ENCODE data around the gene FAF1. TPM values are rescaled to one million over a fixed set of nuclear protein-coding genes. Genes with fewer than 3 reads are reported as not detected.

FAF1 gene
- total and polyA plus RNA-seq, 2 of the 8 experiments (the other 6 are each of a cell fraction or from before 2014, with no cell fraction given): 10.8 to 65.9 TPM

DNA sequence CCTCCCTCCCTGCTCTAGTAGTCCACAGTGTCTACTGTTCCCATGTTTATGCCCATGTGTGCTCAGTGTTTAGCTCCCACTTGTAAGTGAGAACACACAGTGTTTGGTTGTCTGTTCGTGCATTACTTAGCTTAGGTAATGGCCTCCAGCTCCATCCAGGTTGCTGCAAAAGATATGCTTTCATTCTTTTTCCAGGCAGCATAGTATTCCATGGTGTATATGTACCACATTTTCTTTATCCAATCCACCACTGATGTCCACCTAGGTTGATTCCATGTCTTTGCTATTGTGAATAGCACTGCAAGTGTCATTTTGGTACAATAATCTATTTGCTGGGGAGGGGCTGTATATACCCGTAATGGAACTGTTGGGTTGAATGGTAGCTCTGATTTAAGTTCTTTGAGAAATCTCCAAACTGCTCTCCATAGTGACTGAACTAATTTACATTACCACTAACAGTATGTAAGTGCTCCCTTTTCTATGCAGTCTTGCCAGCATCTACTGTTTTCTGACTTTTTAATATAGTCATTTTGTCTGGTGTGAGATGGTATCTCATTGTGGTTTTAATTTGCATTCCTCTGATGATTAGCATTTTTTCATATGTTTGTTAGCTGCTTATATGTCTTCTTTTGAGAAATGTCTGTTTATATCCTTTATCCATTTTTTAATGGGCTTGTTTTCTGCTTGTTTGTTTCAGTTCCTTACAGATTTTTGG lies 344.9 kb downstream of the FAF1 start:
- H2BK120ac ChIP-seq (replicated peaks; ENCODE audit: low read depth, low read length): no peak overlapping the region

More for the DNA sequence above, 344.9 kb downstream of the FAF1 start:
- H3K23ac ChIP-seq (ENCODE audit: insufficient read length): no peak overlapping the region
- no peaks in the 10 kb centered on the region for H3K79me2 ChIP-seq (ENCODE audit: control insufficient read depth in 1 of 2, insufficient read depth in 2 of 2, low read length in 2 of 2)
- H3K9me3 ChIP-seq (ENCODE audit: insufficient read depth in 2 of 2, low read depth in 1 of 2, low read length in 1 of 2): no peaks in the 10 kb centered on the region
- no peak overlapping the region for H2BK15ac ChIP-seq (ENCODE audit: low read length)
- H3K9ac ChIP-seq (replicated peaks in 1 of 4; ENCODE audit: extremely low read depth in 1 of 4, low read depth in 3 of 4, low read length in 3 of 4): no peak overlapping the region
- no peak overlapping the region for H3K4ac ChIP-seq (replicated peaks; ENCODE audit: insufficient read length, low read depth, low read length)
- H4K91ac ChIP-seq (replicated peaks; ENCODE audit: insufficient read length, low read length): no peak overlapping the region
- no peak overlapping the region for H2AK5ac ChIP-seq (ENCODE audit: low read depth, low read length)
- no peaks in the 10 kb centered on the region for H3K36me3 ChIP-seq (ENCODE audit: control insufficient read depth in 2 of 4, insufficient read depth in 4 of 4, low read length in 3 of 4)
- H3K56ac ChIP-seq (replicated peaks; ENCODE audit: insufficient read length, low read depth, low read length): no peak overlapping the region
- H3K18ac ChIP-seq (ENCODE audit: extremely low read depth, low read length): no peak overlapping the region
- ChIA-PET POLR2A (ENCODE audit: partially characterized antibody) (no interaction called here), CTCF (ENCODE audit: partially characterized antibody) (interaction anchor here (0.6 to 1.6 kb wide), 3 partner anchors 18 to 89 kb away, joined by 3 to 4 read pairs (median 4); no protein-coding TSS in a partner anchor)
- no peak overlapping the region for H4K5ac ChIP-seq (ENCODE audit: insufficient read length, low read depth, low read length)
- no peak overlapping the region for H3K4me3 ChIP-seq (ENCODE audit: extremely low read depth in 1 of 4, insufficient read depth in 2 of 4, low read depth in 3 of 4, low read length in 4 of 4)
- H3K4me1 ChIP-seq (replicated peaks in 1 of 4; ENCODE audit: control insufficient read depth in 3 of 4, insufficient read depth in 4 of 4, low read length in 3 of 4): no peaks in the 10 kb centered on the region; a peak in 1 of 7 replicates
- H3K27ac ChIP-seq (ENCODE audit: low read depth, low read length): no peak overlapping the region
- no peak overlapping the region for H2AFZ ChIP-seq (ENCODE audit: low read length)
- H2BK5ac ChIP-seq (ENCODE audit: low read depth, low read length): no peak overlapping the region
- no peak overlapping the region for H3K4me2 ChIP-seq (ENCODE audit: insufficient read depth in 1 of 2, low read depth in 2 of 2, low read length in 2 of 2)
- FAIRE-seq (no peak), DNase-seq (ENCODE audit: low read depth in 1 of 2, low spot score in 2 of 2) (no peak)
- no peaks in the 10 kb centered on the region for H3K79me1 ChIP-seq (ENCODE audit: low read depth, low read length)
- no peak for TF ChIP-seq SIRT6 (IDR thresholded peaks at IDR 0.05; ENCODE audit: low read length)
- TF ChIP-seq KDM1A (IDR thresholded peaks at IDR 0.05; ENCODE audit: borderline replicate concordance, low read length): 0 out of 2 replicates have a peak, but pooled peaks have one; percentile 53
- H3K23me2 ChIP-seq (ENCODE audit: low read depth, low read length): no peaks in the 10 kb centered on the region
- no peaks in the 10 kb centered on the region for H4K20me1 ChIP-seq (replicated peaks in 1 of 2; ENCODE audit: control insufficient read depth in 1 of 2, insufficient read depth in 2 of 2, low read length in 2 of 2)
- no peak overlapping the region for H4K8ac ChIP-seq (ENCODE audit: extremely low read depth, insufficient read depth, low read length)
- H3K14ac ChIP-seq (ENCODE audit: insufficient read length): no peak overlapping the region
- H2BK20ac ChIP-seq (ENCODE audit: low read length): no peak overlapping the region
- no peaks in the 10 kb centered on the region for H3K27me3 ChIP-seq (replicated peaks in 1 of 4; ENCODE audit: control insufficient read depth in 3 of 4, extremely low read depth in 1 of 4, insufficient read depth in 3 of 4, low read length in 3 of 4)
- H2BK12ac ChIP-seq (ENCODE audit: low read depth, low read length): no peak overlapping the region
- 90% methylated on average over 2 of the region's 2 CpGs; no CpG with 5 or more reads in 1 of the 2 experiments for WGBS, 2 experiments (ENCODE audit: extremely low coverage in 1 of 2, insufficient coverage in 1 of 2, insufficient read length in 1 of 2, insufficient replicate concordance in 2 of 2, low coverage in 1 of 2, low lambda C conversion rate in 2 of 2, missing lambda C conversion rate in 1 of 2)

Measured in H1 (cell line).